Measurements from ENCODE around the gene FBP1. TPM values are rescaled to one million over a fixed set of nuclear protein-coding genes. Genes with fewer than 3 reads are reported as not detected.

Gene FBP1
- total RNA-seq, 4 donors from 2014 or later = 56.1 to 454 (median 413) TPM

GRCh38 chr9:94638335-94639060 lies 820 bp downstream of the FBP1 start:
- H3K9me3 ChIP-seq = no peaks in the 10 kb centered on the region
- peaks cover 0 to 12% (median 0%) of the 10 kb centered on the region in 4 donors for H3K4me1 ChIP-seq
- H3K27me3 ChIP-seq = no peaks in the 10 kb centered on the region
- H3K36me3 ChIP-seq = no peaks in the 10 kb centered on the region
- no peak for DNase-seq
- peak overlapping the region; percentile 67 to 82 (median 76) for H3K4me3 ChIP-seq
- no peak for TF ChIP-seq POLR2A (IDR thresholded peaks at IDR 0.05)
- TF ChIP-seq CTCF (IDR thresholded peaks at IDR 0.05) = no peak
- H3K27ac ChIP-seq = peak overlapping the region; percentile 69 to 89 (median 80)

- no peak for TF ChIP-seq CTCF (IDR thresholded peaks at IDR 0.05)
- TF ChIP-seq POLR2A (IDR thresholded peaks at IDR 0.05) = no peak
- Histone ChIP-seq H3K4me1 (peaks cover 0 to 27% (median 2%) of the 10 kb centered on the region in 4 donors), H3K27ac (peak overlapping the region in 2 of 4 donors; percentile 33 to 76), H3K9me3 (no peaks in the 10 kb centered on the region), H3K27me3 (no peaks in the 10 kb centered on the region), H3K4me3 (no peak overlapping the region), H3K36me3 (no peaks in the 10 kb centered on the region)
- no peak for DNase-seq
Observed at GRCh38 chr9:94632737-94633136, 6.6 kb downstream of the FBP1 start.

GRCh38 chr9:94631599-94631998 lies 7.7 kb downstream of the FBP1 start:
- H3K9me3 ChIP-seq = no peaks in the 10 kb centered on the region
- DNase-seq = peak in 2 of 3 donors; percentile 58 to 68
- no peaks in the 10 kb centered on the region for H3K27me3 ChIP-seq
- no peaks in the 10 kb centered on the region for H3K36me3 ChIP-seq
- no peak overlapping the region for H3K4me3 ChIP-seq
- TF ChIP-seq CTCF (IDR thresholded peaks at IDR 0.05) (no peak), POLR2A (IDR thresholded peaks at IDR 0.05) (peak in 1 of 2 donors; percentile 36)
- H3K4me1 ChIP-seq = peaks cover 0 to 27% (median 2%) of the 10 kb centered on the region in 4 donors
- peak overlapping the region in 2 of 4 donors; percentile 67 to 76 for H3K27ac ChIP-seq

GRCh38 chr9:94630833-94631232 lies 8.5 kb downstream of the FBP1 start:
- no peak for TF ChIP-seq POLR2A (IDR thresholded peaks at IDR 0.05)
- TF ChIP-seq CTCF (IDR thresholded peaks at IDR 0.05) = no peak
- H3K36me3 ChIP-seq = no peaks in the 10 kb centered on the region
- DNase-seq = no peak
- peak overlapping the region in 3 of 4 donors; percentile 8 to 76 (median 67) for H3K27ac ChIP-seq
- H3K27me3 ChIP-seq = no peaks in the 10 kb centered on the region
- no peak overlapping the region for H3K4me3 ChIP-seq
- H3K4me1 ChIP-seq = peaks cover 0 to 27% (median 2%) of the 10 kb centered on the region in 4 donors
- H3K9me3 ChIP-seq = no peaks in the 10 kb centered on the region

GRCh38 chr9:94630281-94630680 lies 9.0 kb downstream of the FBP1 start:
- H3K4me1 ChIP-seq = peaks cover 0 to 27% (median 2%) of the 10 kb centered on the region in 4 donors
- TF ChIP-seq POLR2A (IDR thresholded peaks at IDR 0.05) (no peak), CTCF (IDR thresholded peaks at IDR 0.05) (peak in 1 of 6 experiments; percentile 12)
- no peaks in the 10 kb centered on the region for H3K27me3 ChIP-seq
- H3K4me3 ChIP-seq = no peak overlapping the region
- H3K9me3 ChIP-seq = no peaks in the 10 kb centered on the region
- peak overlapping the region in 1 of 4 donors; percentile 76 for H3K27ac ChIP-seq
- no peak for DNase-seq
- no peaks in the 10 kb centered on the region for H3K36me3 ChIP-seq

All from Peyer's patch (tissue), 4 donors.